ENCODE measurements around the gene ERVK3-1. TPM values are rescaled to one million over a fixed set of nuclear protein-coding genes. Genes with fewer than 3 reads are reported as not detected.

The ERVK3-1 gene
- total and polyA plus RNA-seq, 2 experiments from 2014 or later, result 33.7 to 41.3 TPM

GRCh38 chr19:58262922-58263296 is 42.3 kb upstream of the ERVK3-1 start:
- H3K9me3 ChIP-seq (ENCODE audit: low read depth), result peaks cover 36% of the 10 kb centered on the region
- H3K9me2 ChIP-seq (ENCODE audit: insufficient read depth), result no peaks in the 10 kb centered on the region
- H3K79me2 ChIP-seq (ENCODE audit: insufficient read depth), result no peaks in the 10 kb centered on the region
- peaks cover 84% of the 10 kb centered on the region for H3K36me3 ChIP-seq (ENCODE audit: low read depth)
- no peaks in the 10 kb centered on the region for H3K27me3 ChIP-seq (replicated peaks; ENCODE audit: insufficient read depth)
- no peaks in the 10 kb centered on the region for H3K4me1 ChIP-seq (ENCODE audit: insufficient read depth)
- in situ Hi-C loops (cut with MboI), result no loop called here
- no peak overlapping the region for H3K9ac ChIP-seq
- no peak overlapping the region; the same call in 1 of the 2 replicates for H3K4me3 ChIP-seq
- DNase-seq, result no peak
- H2AFZ ChIP-seq, result no peak overlapping the region
- WGBS, 2 experiments (ENCODE audit: low coverage in 1 of 2, low lambda C conversion rate in 2 of 2, missing lambda C conversion rate in 2 of 2), result 98 to 99% methylated on average over 7 of the region's 7 CpGs
- H3F3A ChIP-seq (ENCODE audit: insufficient read depth), result peaks cover 35% of the 10 kb centered on the region
- no peaks in the 10 kb centered on the region for H4K20me1 ChIP-seq (ENCODE audit: insufficient read depth)
- H3K27ac ChIP-seq, result no peak overlapping the region
- no peak for TF ChIP-seq EZH2phosphoT487 (IDR thresholded peaks at IDR 0.05; ENCODE audit: insufficient read depth, low read depth)
- no peak for TF ChIP-seq EZH2 (IDR thresholded peaks at IDR 0.05; ENCODE audit: insufficient read depth, poor library complexity, severe bottlenecking)
- no peak overlapping the region for H3K4me2 ChIP-seq (ENCODE audit: unreplicated experiment)

- no peaks in the 10 kb centered on the region for H3K27me3 ChIP-seq (replicated peaks; ENCODE audit: insufficient read depth)
- in situ Hi-C loops (cut with MboI), result no loop called here
- no peak overlapping the region for H2AFZ ChIP-seq
- no peak overlapping the region for H3K27ac ChIP-seq
- TF ChIP-seq EZH2 (IDR thresholded peaks at IDR 0.05; ENCODE audit: insufficient read depth, poor library complexity, severe bottlenecking), result no peak
- no peak for TF ChIP-seq EZH2phosphoT487 (IDR thresholded peaks at IDR 0.05; ENCODE audit: insufficient read depth, low read depth)
- 85 to 88% methylated on average over 3 of the region's 3 CpGs for WGBS, 2 experiments (ENCODE audit: low coverage in 1 of 2, low lambda C conversion rate in 2 of 2, missing lambda C conversion rate in 2 of 2)
- no peak for DNase-seq
- H3K4me3 ChIP-seq, result no peak overlapping the region
- H3K9ac ChIP-seq, result no peak overlapping the region
- no peaks in the 10 kb centered on the region for H4K20me1 ChIP-seq (ENCODE audit: insufficient read depth)
- H3K79me2 ChIP-seq (ENCODE audit: insufficient read depth), result peaks cover 4% of the 10 kb centered on the region
- no peaks in the 10 kb centered on the region for H3K4me1 ChIP-seq (ENCODE audit: insufficient read depth)
- H3F3A ChIP-seq (ENCODE audit: insufficient read depth), result peaks cover 26% of the 10 kb centered on the region
- H3K4me2 ChIP-seq (ENCODE audit: unreplicated experiment), result no peak overlapping the region
- H3K36me3 ChIP-seq (ENCODE audit: low read depth), result peaks cover 73% of the 10 kb centered on the region
- H3K9me2 ChIP-seq (ENCODE audit: insufficient read depth), result no peaks in the 10 kb centered on the region
- H3K9me3 ChIP-seq (ENCODE audit: low read depth), result peaks cover 29% of the 10 kb centered on the region
Observed at GRCh38 chr19:58265100-58265499, 40.1 kb upstream of the ERVK3-1 start.

GRCh38 chr19:58268344-58268743 is 36.8 kb upstream of the ERVK3-1 start:
- Histone ChIP-seq H3K9me3 (ENCODE audit: low read depth) (peaks cover 11% of the 10 kb centered on the region), H2AFZ (no peak overlapping the region), H4K20me1 (ENCODE audit: insufficient read depth) (no peaks in the 10 kb centered on the region), H3K36me3 (ENCODE audit: low read depth) (peaks cover 58% of the 10 kb centered on the region), H3K4me2 (ENCODE audit: unreplicated experiment) (no peak overlapping the region), H3F3A (ENCODE audit: insufficient read depth) (no peaks in the 10 kb centered on the region), H3K27me3 (replicated peaks; ENCODE audit: insufficient read depth) (no peaks in the 10 kb centered on the region), H3K79me2 (ENCODE audit: insufficient read depth) (peaks cover 36% of the 10 kb centered on the region), H3K4me1 (ENCODE audit: insufficient read depth) (no peaks in the 10 kb centered on the region), H3K4me3 (no peak overlapping the region), H3K9ac (no peak overlapping the region), H3K27ac (no peak overlapping the region), H3K9me2 (ENCODE audit: insufficient read depth) (no peaks in the 10 kb centered on the region)
- in situ Hi-C loops (cut with MboI), result no loop called here
- no peak for TF ChIP-seq EZH2phosphoT487 (IDR thresholded peaks at IDR 0.05; ENCODE audit: insufficient read depth, low read depth)
- no peak for TF ChIP-seq EZH2 (IDR thresholded peaks at IDR 0.05; ENCODE audit: insufficient read depth, poor library complexity, severe bottlenecking)
- WGBS, 2 experiments (ENCODE audit: low coverage in 1 of 2, low lambda C conversion rate in 2 of 2, missing lambda C conversion rate in 2 of 2), result 89% methylated on average over 3 of the region's 3 CpGs
- no peak for DNase-seq

- peak; percentile 23 for DNase-seq
- peaks cover 23% of the 10 kb centered on the region for H3K36me3 ChIP-seq (ENCODE audit: low read depth)
- no peak overlapping the region for H3K27ac ChIP-seq
- TF ChIP-seq EZH2phosphoT487 (IDR thresholded peaks at IDR 0.05; ENCODE audit: insufficient read depth, low read depth) (no peak), EZH2 (IDR thresholded peaks at IDR 0.05; ENCODE audit: insufficient read depth, poor library complexity, severe bottlenecking) (no peak)
- H3F3A ChIP-seq (ENCODE audit: insufficient read depth), result peaks cover 13% of the 10 kb centered on the region; the same call in 1 of the 2 replicates
- H3K4me2 ChIP-seq (ENCODE audit: unreplicated experiment), result no peak overlapping the region
- no peaks in the 10 kb centered on the region for H3K9me2 ChIP-seq (ENCODE audit: insufficient read depth)
- H3K9me3 ChIP-seq (ENCODE audit: low read depth), result no peaks in the 10 kb centered on the region
- in situ Hi-C loops (cut with MboI), result no loop called here
- 93 to 100% methylated on average over 2 of the region's 2 CpGs for WGBS, 2 experiments (ENCODE audit: low coverage in 1 of 2, low lambda C conversion rate in 2 of 2, missing lambda C conversion rate in 2 of 2)
- H3K79me2 ChIP-seq (ENCODE audit: insufficient read depth), result peaks cover 85% of the 10 kb centered on the region
- no peak overlapping the region for H2AFZ ChIP-seq
- H4K20me1 ChIP-seq (ENCODE audit: insufficient read depth), result no peaks in the 10 kb centered on the region
- H3K4me1 ChIP-seq (ENCODE audit: insufficient read depth), result peaks cover under 1% of the 10 kb centered on the region; the same call in 1 of the 2 replicates
- H3K27me3 ChIP-seq (replicated peaks; ENCODE audit: insufficient read depth), result no peaks in the 10 kb centered on the region
- H3K9ac ChIP-seq, result no peak overlapping the region
- no peak overlapping the region for H3K4me3 ChIP-seq
Observed at GRCh38 chr19:58274771-58275201, 30.4 kb upstream of the ERVK3-1 start.

GRCh38 chr19:58275564-58275963 is 29.6 kb upstream of the ERVK3-1 start:
- peaks cover 7% of the 10 kb centered on the region; the same call in 1 of the 2 replicates for H3K4me1 ChIP-seq (ENCODE audit: insufficient read depth)
- H3K4me2 ChIP-seq (ENCODE audit: unreplicated experiment), result no peak overlapping the region
- 88 to 91% methylated on average over 3 of the region's 3 CpGs for WGBS, 2 experiments (ENCODE audit: low coverage in 1 of 2, low lambda C conversion rate in 2 of 2, missing lambda C conversion rate in 2 of 2)
- H3K9ac ChIP-seq, result no peak overlapping the region
- no peaks in the 10 kb centered on the region for H3K27me3 ChIP-seq (replicated peaks; ENCODE audit: insufficient read depth)
- no peak for DNase-seq
- H3F3A ChIP-seq (ENCODE audit: insufficient read depth), result peaks cover 13% of the 10 kb centered on the region; the same call in 1 of the 2 replicates
- H3K36me3 ChIP-seq (ENCODE audit: low read depth), result peaks cover 23% of the 10 kb centered on the region
- in situ Hi-C loops (cut with MboI), result no loop called here
- H3K27ac ChIP-seq, result no peak overlapping the region
- no peak overlapping the region for H2AFZ ChIP-seq
- H3K4me3 ChIP-seq, result no peak overlapping the region
- no peaks in the 10 kb centered on the region for H3K9me3 ChIP-seq (ENCODE audit: low read depth)
- H3K79me2 ChIP-seq (ENCODE audit: insufficient read depth), result peaks cover 89% of the 10 kb centered on the region
- no peaks in the 10 kb centered on the region for H4K20me1 ChIP-seq (ENCODE audit: insufficient read depth)
- TF ChIP-seq EZH2phosphoT487 (IDR thresholded peaks at IDR 0.05; ENCODE audit: insufficient read depth, low read depth), result no peak
- no peak for TF ChIP-seq EZH2 (IDR thresholded peaks at IDR 0.05; ENCODE audit: insufficient read depth, poor library complexity, severe bottlenecking)
- no peaks in the 10 kb centered on the region for H3K9me2 ChIP-seq (ENCODE audit: insufficient read depth)
